Measurements from ENCODE around the gene C15orf40.
A peak's percentile ranks its signal among the peaks of the same experiment; 100 is the strongest.
"Not testable (repeated sequence)": the region's sequence is repeated elsewhere in the genome, so short reads cannot be mapped to it uniquely, and the experiment has no call there.

The C15orf40 gene

DNA sequence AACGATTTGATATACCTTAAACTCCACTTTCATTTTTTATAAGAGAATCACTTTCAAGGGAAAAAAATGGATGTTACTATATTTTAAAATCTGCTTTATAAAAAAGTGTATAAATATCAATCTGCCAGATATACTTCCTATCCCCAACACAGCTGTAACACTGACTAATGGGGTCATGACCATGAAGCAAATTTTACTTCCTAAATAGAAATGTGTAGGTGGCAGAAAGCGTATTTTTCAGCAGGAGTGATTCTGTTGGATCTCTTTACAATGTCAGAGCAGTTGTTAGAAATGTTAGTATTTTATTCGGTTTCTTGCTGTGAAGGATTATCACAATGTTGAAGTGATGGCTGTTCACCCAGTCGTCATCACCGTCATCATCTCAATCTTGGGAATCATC, 5.5 kb upstream of the C15orf40 start:
- Mint-ChIP-seq H3K27ac (no peak overlapping the region), H3K27me3 (ENCODE audit: low read depth, poor library complexity) (no peaks in the 10 kb centered on the region), H3K4me1 (peaks cover 28% of the 10 kb centered on the region), H3K4me3 (no peak overlapping the region), H3K9me3 (peaks cover 13% of the 10 kb centered on the region), H3K36me3 (ENCODE audit: low read depth) (peaks cover 62% of the 10 kb centered on the region)
- DNase-seq = no peak
- TF ChIP-seq, protein P1, sequence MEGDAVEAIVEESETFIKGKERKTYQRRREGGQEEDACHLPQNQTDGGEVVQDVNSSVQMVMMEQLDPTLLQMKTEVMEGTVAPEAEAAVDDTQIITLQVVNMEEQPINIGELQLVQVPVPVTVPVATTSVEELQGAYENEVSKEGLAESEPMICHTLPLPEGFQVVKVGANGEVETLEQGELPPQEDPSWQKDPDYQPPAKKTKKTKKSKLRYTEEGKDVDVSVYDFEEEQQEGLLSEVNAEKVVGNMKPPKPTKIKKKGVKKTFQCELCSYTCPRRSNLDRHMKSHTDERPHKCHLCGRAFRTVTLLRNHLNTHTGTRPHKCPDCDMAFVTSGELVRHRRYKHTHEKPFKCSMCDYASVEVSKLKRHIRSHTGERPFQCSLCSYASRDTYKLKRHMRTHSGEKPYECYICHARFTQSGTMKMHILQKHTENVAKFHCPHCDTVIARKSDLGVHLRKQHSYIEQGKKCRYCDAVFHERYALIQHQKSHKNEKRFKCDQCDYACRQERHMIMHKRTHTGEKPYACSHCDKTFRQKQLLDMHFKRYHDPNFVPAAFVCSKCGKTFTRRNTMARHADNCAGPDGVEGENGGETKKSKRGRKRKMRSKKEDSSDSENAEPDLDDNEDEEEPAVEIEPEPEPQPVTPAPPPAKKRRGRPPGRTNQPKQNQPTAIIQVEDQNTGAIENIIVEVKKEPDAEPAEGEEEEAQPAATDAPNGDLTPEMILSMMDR (IDR thresholded peaks at IDR 0.05) = no peak

DNA sequence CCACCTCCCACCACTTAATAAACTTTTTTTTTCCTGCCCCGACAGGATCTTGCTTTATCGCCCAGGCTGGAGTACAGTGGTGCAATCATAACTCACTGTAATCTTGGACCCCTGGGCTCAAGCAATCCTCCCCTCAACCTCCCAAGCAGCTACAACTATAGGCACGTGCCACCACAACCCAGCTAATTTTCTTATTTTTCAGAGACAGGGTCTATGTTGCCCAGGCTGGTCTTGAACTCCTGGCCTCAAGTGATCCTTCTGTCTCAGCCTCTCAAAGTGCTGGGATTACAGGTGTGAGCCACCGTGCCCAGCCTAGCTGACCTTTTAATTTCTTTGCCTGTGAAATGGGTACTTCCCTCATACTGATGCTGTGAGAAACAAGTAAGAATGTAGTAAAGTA, 3.9 kb upstream of the C15orf40 start:
- TF ChIP-seq, protein P1 (IDR thresholded peaks at IDR 0.05) = no peak

DNA sequence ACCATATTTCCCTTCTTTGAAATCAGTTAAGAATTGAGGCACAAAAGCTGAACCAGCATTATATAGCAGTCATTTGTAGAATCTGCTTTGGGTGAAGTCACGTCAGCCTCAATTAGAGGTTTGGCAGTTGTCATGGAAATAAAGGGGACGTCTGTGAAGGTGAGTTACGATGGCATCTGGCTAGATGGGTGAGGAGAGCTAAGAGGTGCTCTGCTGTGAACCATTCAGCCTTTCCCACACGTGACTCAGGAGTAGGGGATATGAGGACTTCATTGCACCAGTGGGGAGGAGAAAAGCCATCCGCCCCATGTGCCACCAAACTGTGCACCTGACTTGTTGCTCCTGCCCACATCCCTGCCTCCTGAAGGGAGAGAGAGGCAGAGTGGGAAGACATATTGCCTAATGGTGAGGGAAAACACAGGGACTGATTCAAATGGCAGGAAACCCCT, 2.8 kb upstream of the C15orf40 start:
- Mint-ChIP-seq H3K4me1 (peaks cover 48% of the 10 kb centered on the region), H3K9me3 (peaks cover 17% of the 10 kb centered on the region), H3K27me3 (ENCODE audit: low read depth, poor library complexity) (no peaks in the 10 kb centered on the region), H3K27ac (peak overlapping the region; percentile 64), H3K4me3 (no peak overlapping the region), H3K36me3 (ENCODE audit: low read depth) (peaks cover 68% of the 10 kb centered on the region)
- no peak for DNase-seq
- TF ChIP-seq, protein P1 (IDR thresholded peaks at IDR 0.05) = no peak

More for the DNA sequence above, 3.9 kb upstream of the C15orf40 start:
- no peak for DNase-seq
- H3K4me1 Mint-ChIP-seq = peaks cover 39% of the 10 kb centered on the region
- no peaks in the 10 kb centered on the region for H3K27me3 Mint-ChIP-seq (ENCODE audit: low read depth, poor library complexity)
- peaks cover 61% of the 10 kb centered on the region for H3K36me3 Mint-ChIP-seq (ENCODE audit: low read depth)
- H3K27ac Mint-ChIP-seq = peak overlapping the region; percentile 92
- H3K9me3 Mint-ChIP-seq = peaks cover 17% of the 10 kb centered on the region
- H3K4me3 Mint-ChIP-seq = no peak overlapping the region

DNA sequence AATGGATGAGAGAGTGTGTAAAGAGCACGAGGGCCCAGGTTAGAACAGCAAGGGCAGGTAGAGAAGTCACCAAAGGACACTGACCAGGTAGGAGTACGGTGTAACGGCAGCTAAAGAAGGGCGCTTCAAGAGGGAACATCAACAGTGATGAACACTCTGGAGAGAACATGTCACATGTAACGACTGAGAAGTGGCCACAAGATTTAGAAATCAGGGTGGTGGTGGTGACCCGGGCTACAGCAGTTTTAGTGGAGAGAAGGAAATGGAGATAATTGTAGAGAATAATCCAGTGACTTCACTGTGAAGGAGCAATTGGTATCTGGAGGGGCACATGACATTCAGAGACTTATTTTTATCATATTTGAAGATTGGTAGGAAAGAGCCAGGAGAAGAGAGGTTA, 1.2 kb upstream of the C15orf40 start:
- DNase-seq = no peak
- Mint-ChIP-seq H3K4me1 (peaks cover 48% of the 10 kb centered on the region), H3K36me3 (ENCODE audit: low read depth) (peaks cover 78% of the 10 kb centered on the region), H3K4me3 (peak overlapping the region; percentile 97), H3K9me3 (peaks cover 17% of the 10 kb centered on the region), H3K27me3 (ENCODE audit: low read depth, poor library complexity) (no peaks in the 10 kb centered on the region), H3K27ac (peak overlapping the region; percentile 15)
- TF ChIP-seq, protein P1 (IDR thresholded peaks at IDR 0.05) = no peak

DNA sequence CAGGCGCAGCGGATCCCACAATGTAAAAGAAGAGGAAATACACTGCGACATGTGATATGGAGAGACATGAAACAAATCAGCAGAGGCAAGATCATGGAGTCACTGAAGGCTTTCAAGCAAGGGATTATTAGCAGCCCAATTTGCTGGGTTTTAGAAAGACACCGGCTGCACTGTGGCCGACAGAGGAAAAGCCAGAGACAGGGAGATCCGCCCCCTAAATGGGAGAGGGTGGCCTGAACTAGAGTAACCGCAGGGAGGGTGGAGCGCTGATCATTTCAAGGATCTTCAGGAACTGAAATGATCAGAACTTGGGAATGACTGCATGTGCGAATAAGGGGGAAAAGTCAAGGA, 612 bp upstream of the C15orf40 start:
- Mint-ChIP-seq H3K27me3 (ENCODE audit: low read depth, poor library complexity) (no peaks in the 10 kb centered on the region), H3K4me1 (peaks cover 48% of the 10 kb centered on the region), H3K36me3 (ENCODE audit: low read depth) (peaks cover 76% of the 10 kb centered on the region), H3K9me3 (peaks cover 17% of the 10 kb centered on the region), H3K4me3 (peak overlapping the region; percentile 97), H3K27ac (peak overlapping the region; percentile 1)
- no peak for DNase-seq
- TF ChIP-seq, protein P1 (IDR thresholded peaks at IDR 0.05) = no peak

DNA sequence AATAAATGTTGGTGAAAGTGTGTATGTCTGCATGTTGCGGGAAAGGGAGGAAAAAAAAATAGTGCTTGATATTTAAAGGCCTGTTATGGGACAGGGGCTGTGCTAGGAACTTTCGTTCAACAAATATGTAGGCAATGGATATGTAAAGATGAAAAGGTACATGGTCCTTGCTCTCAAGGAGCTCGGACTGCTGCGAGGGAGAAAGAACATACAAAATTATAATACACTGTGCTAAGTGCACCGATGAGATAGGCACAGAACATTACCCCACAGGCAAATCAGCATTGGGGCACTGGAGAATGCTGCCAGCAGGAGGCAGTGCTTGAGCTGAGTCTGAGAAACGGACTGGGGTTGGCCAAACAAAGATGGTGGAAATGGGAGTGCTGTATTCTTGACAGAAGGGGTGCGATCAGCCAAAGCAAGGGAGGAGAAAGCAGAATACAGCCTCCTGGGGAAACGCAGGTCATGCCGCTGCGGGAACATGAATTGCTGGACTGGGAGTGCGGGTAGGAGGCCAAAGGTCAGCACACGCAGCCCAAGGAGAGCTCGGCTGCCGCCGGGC, 649 bp downstream of the C15orf40 start:
- peaks cover 48% of the 10 kb centered on the region for H3K4me1 Mint-ChIP-seq
- no peaks in the 10 kb centered on the region for H3K27me3 Mint-ChIP-seq (ENCODE audit: low read depth, poor library complexity)
- peak; percentile 62 for DNase-seq
- peaks cover 75% of the 10 kb centered on the region for H3K36me3 Mint-ChIP-seq (ENCODE audit: low read depth)
- TF ChIP-seq, protein P1 (IDR thresholded peaks at IDR 0.05) = peak; percentile 62
- H3K9me3 Mint-ChIP-seq = peaks cover 17% of the 10 kb centered on the region
- peak overlapping the region; percentile 97 for H3K4me3 Mint-ChIP-seq
- H3K27ac Mint-ChIP-seq = peak overlapping the region; percentile 95

DNA sequence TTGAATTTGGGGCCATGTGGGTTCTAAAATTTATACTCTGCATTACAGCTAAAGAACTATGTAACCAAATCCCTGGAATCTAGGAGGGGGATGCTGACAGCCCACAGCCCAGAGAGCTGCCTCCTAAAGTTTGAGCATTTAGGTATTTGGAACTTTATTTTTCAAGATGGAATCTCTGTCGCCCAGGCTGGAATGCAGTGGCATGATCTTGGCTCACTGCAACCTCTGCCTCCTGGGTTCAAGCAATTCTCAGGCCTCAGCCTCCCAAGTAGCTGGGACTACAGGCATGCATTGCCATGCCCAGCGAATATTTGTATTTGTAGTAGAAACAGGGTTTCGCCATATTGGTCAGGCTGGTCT, 10.8 kb downstream of the C15orf40 start:
- not testable (repeated sequence) for H3K4me3 Mint-ChIP-seq; H3K9me3 Mint-ChIP-seq; H3K27ac Mint-ChIP-seq; DNase-seq; H3K27me3 Mint-ChIP-seq (ENCODE audit: low read depth, poor library complexity); H3K4me1 Mint-ChIP-seq
- H3K36me3 Mint-ChIP-seq (ENCODE audit: low read depth) = peaks cover 23% of the 10 kb centered on the region
